Astrocyte (in vitro differentiated cells and primary cell): Measurements from ENCODE around the gene NPDC1. TPM values are rescaled to one million over a fixed set of nuclear protein-coding genes. Genes with fewer than 3 reads are reported as not detected.

Experiments used
- DNase-seq: peaks from one replicate; pipeline ENCODE4 v3.0.0-alpha.2; 2010; ENCODE audit warnings: low read depth
- FAIRE-seq: peaks from 2 replicates; lab custom pipeline; 2011; peaks lifted over from hg19 to GRCh38; lab: Jason Lieb, UNC
- H2AFZ ChIP-seq: 2 replicates; pipeline ENCODE4 v1.6.0; 2012; ENCODE audit warnings: low read depth, low read length, inconsistent platforms
- H3K27ac ChIP-seq: 2 replicates; pipeline ENCODE4 v1.5.1; 2011; ENCODE audit warnings: low read depth, low read length, inconsistent platforms
- H3K27me3 ChIP-seq: 2 replicates; pipeline ENCODE4 v1.6.0; 2011; ENCODE audit warnings: low read length, inconsistent platforms; ENCODE audit not compliant: insufficient read depth
- H3K36me3 ChIP-seq: 2 replicates; pipeline ENCODE4 v1.5.1; 2011; ENCODE audit warnings: low read length, inconsistent platforms; ENCODE audit not compliant: insufficient read depth
- H3K4me1 ChIP-seq: 2 replicates; pipeline ENCODE4 v1.5.1; 2011; ENCODE audit warnings: low read length, inconsistent platforms; ENCODE audit not compliant: insufficient read depth
- H3K4me2 ChIP-seq: 2 replicates; pipeline ENCODE4 v1.6.0; 2012; ENCODE audit warnings: low read length, inconsistent platforms
- H3K4me3 ChIP-seq: 2 replicates; pipeline ENCODE4 v1.5.1; 2011; ENCODE audit warnings: low read depth, mild to moderate bottlenecking, low read length, inconsistent platforms; ENCODE audit not compliant: insufficient read depth
- H3K79me2 ChIP-seq: 2 replicates; pipeline ENCODE4 v1.6.0; 2012; ENCODE audit warnings: mild to moderate bottlenecking, low read length, inconsistent platforms; ENCODE audit not compliant: insufficient read depth
- H3K9ac ChIP-seq: 2 replicates; pipeline ENCODE4 v1.6.0; 2012; ENCODE audit warnings: mild to moderate bottlenecking, low read length, inconsistent platforms
- H3K9me3 ChIP-seq: 2 replicates; pipeline ENCODE4 v1.5.1; 2012; ENCODE audit warnings: low read depth, mild to moderate bottlenecking, low read length, inconsistent platforms; ENCODE audit not compliant: insufficient read depth
- H4K20me1 ChIP-seq: 2 replicates; pipeline ENCODE4 v1.6.0; 2012; ENCODE audit warnings: low read length, inconsistent platforms; ENCODE audit not compliant: insufficient read depth
- H3K27ac Mint-ChIP-seq: one replicate; pipeline ENCODE4 v1.8.0; 2021; ENCODE audit warnings: mild to moderate bottlenecking, mixed read lengths; ENCODE audit not compliant: unreplicated experiment
- H3K27me3 Mint-ChIP-seq: one replicate; pipeline ENCODE4 v1.8.0; 2021; ENCODE audit warnings: low read depth, mixed read lengths; ENCODE audit not compliant: unreplicated experiment
- H3K36me3 Mint-ChIP-seq: one replicate; pipeline ENCODE4 v1.8.0; 2021; ENCODE audit warnings: low read depth, mixed read lengths; ENCODE audit not compliant: unreplicated experiment
- H3K4me1 Mint-ChIP-seq: one replicate; pipeline ENCODE4 v1.8.0; 2021; ENCODE audit warnings: low read depth, mixed read lengths; ENCODE audit not compliant: unreplicated experiment
- H3K4me3 Mint-ChIP-seq: one replicate; pipeline ENCODE4 v1.8.0; 2021; ENCODE audit warnings: mild to moderate bottlenecking, moderate library complexity, mixed read lengths; ENCODE audit not compliant: unreplicated experiment
- H3K9me3 Mint-ChIP-seq: one replicate; pipeline ENCODE4 v1.8.0; 2021; ENCODE audit warnings: mild to moderate bottlenecking, mixed read lengths; ENCODE audit not compliant: unreplicated experiment
- CTCF ChIP-seq: IDR thresholded peaks from 2 replicates; pipeline ENCODE4 v1.5.1; 2011; ENCODE audit warnings: low read depth, mild to moderate bottlenecking, inconsistent platforms, low read length, moderate library complexity; ENCODE audit not compliant: insufficient read depth
- EZH2 ChIP-seq: IDR thresholded peaks from 2 replicates; pipeline ENCODE4 v1.6.1; 2012; ENCODE audit warnings: mild to moderate bottlenecking, low read length, inconsistent platforms; ENCODE audit not compliant: insufficient read depth
- total RNA-seq: library from RNA; stranded (reverse); gene quantifications from 2 replicates; pipeline ENCODE4 v1.2.1, GENCODE V29; 2021

Gene NPDC1
- total RNA-seq, 1 donor from 2014 or later, result 66.8 TPM

- H3K36me3 ChIP-seq, result peaks cover 3% of the 10 kb centered on the region
- H3K27ac ChIP-seq, result no peak overlapping the region
- H3K4me3 ChIP-seq, result peak overlapping the region; percentile 64
- FAIRE-seq (no peak), DNase-seq (no peak)
- H3K9me3 ChIP-seq, result no peaks in the 10 kb centered on the region
- no peak for TF ChIP-seq CTCF
- TF ChIP-seq EZH2, result no peak
- Mint-ChIP-seq H3K27ac (no peak overlapping the region), H3K4me1 (peaks cover 11% of the 10 kb centered on the region), H3K27me3 (peaks cover 30% of the 10 kb centered on the region), H3K36me3 (peaks cover 6% of the 10 kb centered on the region), H3K9me3 (no peaks in the 10 kb centered on the region), H3K4me3 (peak overlapping the region; percentile 62)
- H2AFZ ChIP-seq, result no peak overlapping the region
- no peaks in the 10 kb centered on the region for H3K27me3 ChIP-seq
- H3K79me2 ChIP-seq, result peaks cover 8% of the 10 kb centered on the region
- peaks cover 22% of the 10 kb centered on the region for H4K20me1 ChIP-seq
- peak overlapping the region; percentile 64 for H3K9ac ChIP-seq
- peak overlapping the region; percentile 89 for H3K4me2 ChIP-seq
- peaks cover 27% of the 10 kb centered on the region for H3K4me1 ChIP-seq
Measured at GRCh38 chr9:137078701-137079400, 32.9 kb upstream of the NPDC1 start.

- no peak overlapping the region for H3K27ac ChIP-seq
- H3K4me3 ChIP-seq, result peak overlapping the region; percentile 64
- H3K9me3 ChIP-seq, result no peaks in the 10 kb centered on the region
- H3K4me1 ChIP-seq, result peaks cover 20% of the 10 kb centered on the region
- H4K20me1 ChIP-seq, result peaks cover 20% of the 10 kb centered on the region
- no peak for DNase-seq
- peak overlapping the region; percentile 63 for H2AFZ ChIP-seq
- FAIRE-seq, result no peak
- Mint-ChIP-seq H3K4me3 (peak overlapping the region; percentile 73), H3K27me3 (peaks cover 33% of the 10 kb centered on the region), H3K9me3 (no peaks in the 10 kb centered on the region), H3K36me3 (peaks cover 6% of the 10 kb centered on the region), H3K27ac (no peak overlapping the region), H3K4me1 (peaks cover 3% of the 10 kb centered on the region)
- peak overlapping the region; percentile 64 for H3K9ac ChIP-seq
- H3K79me2 ChIP-seq, result peaks cover 8% of the 10 kb centered on the region
- TF ChIP-seq EZH2 (no peak), CTCF (no peak)
- peak overlapping the region; percentile 89 for H3K4me2 ChIP-seq
- H3K36me3 ChIP-seq, result peaks cover 3% of the 10 kb centered on the region
- no peaks in the 10 kb centered on the region for H3K27me3 ChIP-seq
Measured at GRCh38 chr9:137077758-137078693, 32.0 kb upstream of the NPDC1 start.
